B cell (primary cell): ENCODE results near the gene AFG3L2. TPM values are rescaled to one million over a fixed set of nuclear protein-coding genes. Genes with fewer than 3 reads are reported as not detected.

Experiments used
- ATAC-seq: fragments of 200-7000 bp; cut with Tn5 transposase; one replicate; pipeline ENCODE4 v1.10.0; 2021; ENCODE audit warnings: low read depth, mild to moderate bottlenecking, moderate number of reproducible peaks, moderate library complexity
- CTCF ChIA-PET: fragments of 350-600 bp; sonication (Branson Sonifier 250); formaldehyde crosslinking; loops from one replicate; lab custom pipeline; 2021; ENCODE audit warnings: antibody characterized with exemption, inconsistent platforms; lab: Charles Lee
- POLR2A ChIA-PET: fragments of 350-600 bp; sonication (Branson Sonifier 250); formaldehyde crosslinking; loops from one replicate; lab custom pipeline; 2021; ENCODE audit warnings: antibody characterized with exemption; lab: Charles Lee
- DNase-seq: peaks from one replicate; pipeline ENCODE4 v3.0.0; 2013
- H2AFZ ChIP-seq: 2 replicates; pipeline ENCODE4 v1.6.1; 2012; ENCODE audit warnings: mild to moderate bottlenecking, low read depth, low read length; ENCODE audit not compliant: insufficient read depth, poor library complexity, severe bottlenecking
- H3K27ac ChIP-seq, 2 donors: 1 replicate in 1 of 2; 2 replicates in 1 of 2; pipeline ENCODE4 v1.5.1; 2012 to 2013; ENCODE audit warnings: low read length in 2 of 2, mild to moderate bottlenecking in 2 of 2, moderate library complexity in 1 of 2
- H3K27me3 ChIP-seq, 4 experiments: fragments of 200-600 bp in 1 of 4; sonication (generic) in 1 of 4; replicated peaks in 1 of 4; 1 replicate in 2 of 4; 2 replicates in 2 of 4; pipeline versions ENCODE4 v1.6.1 to v1.7.0; 2013 to 2016; ENCODE audit warnings: low read length in 3 of 4, mild to moderate bottlenecking in 2 of 4, mixed read lengths in 1 of 4, moderate library complexity in 1 of 4; ENCODE audit not compliant: insufficient read depth in 4 of 4, control insufficient read depth in 3 of 4; ENCODE audit errors: control extremely low read depth in 1 of 4
- H3K36me3 ChIP-seq, 2 experiments: replicated peaks in 1 of 2; 1 replicate in 1 of 2; 2 replicates in 1 of 2; pipeline versions ENCODE4 v1.6.1 to v1.7.1; 2013; ENCODE audit warnings: low read length in 1 of 2; ENCODE audit not compliant: insufficient read depth in 2 of 2, control insufficient read depth in 1 of 2; ENCODE audit errors: control extremely low read depth in 1 of 2, extremely low read depth in 1 of 2
- H3K4me1 ChIP-seq, 2 donors: fragments of 200-600 bp in 1 of 2; sonication (generic) in 1 of 2; 1 replicate in 1 of 2; 2 replicates in 1 of 2; pipeline versions ENCODE4 v1.5.1 to v1.6.1; 2013 to 2017; ENCODE audit warnings: low read length in 2 of 2; ENCODE audit not compliant: control insufficient read depth in 2 of 2, insufficient read depth in 2 of 2
- H3K4me2 ChIP-seq: replicated peaks from 2 replicates; pipeline ENCODE3; 2012; ENCODE audit warnings: mild to moderate bottlenecking, low read depth, low read length; ENCODE audit not compliant: poor library complexity, severe bottlenecking
- H3K4me3 ChIP-seq, 5 experiments: fragments of 200-600 bp in 1 of 5; sonication (generic) in 1 of 5; 1 replicate in 3 of 5; 2 replicates in 2 of 5; pipeline versions ENCODE4 v1.5.1 to v1.7.0; 2011 to 2016; ENCODE audit warnings: low read length in 4 of 5, mild to moderate bottlenecking in 4 of 5, low read depth in 2 of 5, control low read depth in 1 of 5, moderate library complexity in 1 of 5; ENCODE audit not compliant: insufficient read depth in 1 of 5; ENCODE audit errors: control extremely low read depth in 1 of 5, extremely low read depth in 1 of 5
- H3K79me2 ChIP-seq: fragments of 200-600 bp; sonication (generic); one replicate; pipeline ENCODE4 v1.6.0; 2016; ENCODE audit warnings: low read length; ENCODE audit not compliant: control insufficient read depth, insufficient read depth
- H3K9ac ChIP-seq: fragments of 200-600 bp; sonication (generic); 2 replicates; pipeline ENCODE4 v1.6.1; 2017; ENCODE audit warnings: mild to moderate bottlenecking, low read length, moderate library complexity
- H3K9me3 ChIP-seq, 3 donors: one replicate each; pipeline versions ENCODE4 v1.6.1 to v1.7.1; 2013; ENCODE audit warnings: low read length in 2 of 3; ENCODE audit not compliant: control insufficient read depth in 2 of 3, insufficient read depth in 1 of 3; ENCODE audit errors: control extremely low read depth in 1 of 3
- H4K20me1 ChIP-seq: 2 replicates; pipeline ENCODE4 v1.6.0; 2012; ENCODE audit warnings: mild to moderate bottlenecking, low read length; ENCODE audit not compliant: insufficient read depth, control insufficient read depth, poor library complexity, severe bottlenecking
- H3K27ac Mint-ChIP-seq: one replicate; pipeline ENCODE4 v1.8.0; 2021; ENCODE audit warnings: mixed read lengths
- H3K27me3 Mint-ChIP-seq: one replicate; pipeline ENCODE4 v1.8.0; 2021; ENCODE audit warnings: mixed read lengths
- H3K4me1 Mint-ChIP-seq: one replicate; pipeline ENCODE4 v1.8.0; 2021; ENCODE audit warnings: mixed read lengths
- H3K4me3 Mint-ChIP-seq: one replicate; pipeline ENCODE4 v1.8.0; 2021; ENCODE audit warnings: mixed read lengths
- H3K9me3 Mint-ChIP-seq: one replicate; pipeline ENCODE4 v1.8.0; 2022; ENCODE audit warnings: mixed read lengths; ENCODE audit not compliant: insufficient read depth
- CTCF ChIP-seq: fragments of 200-600 bp; IDR thresholded peaks from one replicate; pipeline ENCODE4 v1.8.0; 2022; ENCODE audit warnings: antibody characterized with exemption, mild to moderate bottlenecking
- EZH2 ChIP-seq: IDR thresholded peaks from 2 replicates; pipeline ENCODE4 v1.6.1; 2012; ENCODE audit warnings: borderline replicate concordance, low read depth, mild to moderate bottlenecking, moderate library complexity, low read length; ENCODE audit not compliant: insufficient read depth, poor library complexity, severe bottlenecking
- WGBS: methylation state at CpG from one replicate; pipeline ENCODE4 v1.1.5; 2013; ENCODE audit warnings: missing lambda C conversion rate; ENCODE audit not compliant: insufficient coverage; 5-methylcytosine and 5-hydroxymethylcytosine counted together
- intact Hi-C: fragments of 100-400 bp; cut with micrococcal nuclease; formaldehyde crosslinking; loops from one replicate; pipeline ENCODE4 v1.10.0; 2022
- polyA plus RNA-seq: library from polyadenylated mRNA; depleted of rRNA; stranded (reverse); fragments of >200 nt; gene quantifications from 2 replicates; pipeline ENCODE4 v1.2.3, GENCODE V29; 2012
- total RNA-seq, 2 donors: library from RNA; stranded (reverse); fragments of 120-200 nt in 1 of 2; gene quantifications; 1 replicate in 1 of 2; 2 replicates in 1 of 2; pipeline versions ENCODE4 v1.2.3 to v1.2.4, GENCODE V29; 2013 to 2022

AFG3L2 gene
- total and polyA plus RNA-seq, 2 donors (not counting 1 experiment from before 2014, with no cell fraction given): 11.9 to 40.7 TPM

- H3K27me3 Mint-ChIP-seq: peaks cover 25% of the 10 kb centered on the region
- H3K9ac ChIP-seq: no peak overlapping the region
- no peak overlapping the region for H3K4me2 ChIP-seq
- DNase-seq: peak; percentile 33
- WGBS: 45% methylated on average over 7 of the region's 8 CpGs
- peaks cover 0 to 2% (median 0%) of the 10 kb centered on the region in 3 donors for H3K9me3 ChIP-seq
- ChIA-PET CTCF (interaction anchor here (0.7 to 7.6 kb wide), 8 partner anchors 13 to 550 kb away, joined by 3 to 111 read pairs (median 4); partner anchors contain the start of genes PRELID3A and SPIRE1), POLR2A (no interaction called here)
- no peaks in the 10 kb centered on the region for H3K4me1 Mint-ChIP-seq
- no peak overlapping the region for H3K4me3 Mint-ChIP-seq
- H2AFZ ChIP-seq: no peak overlapping the region
- H4K20me1 ChIP-seq: no peaks in the 10 kb centered on the region
- no peak for ATAC-seq
- intact Hi-C loops: no loop called here
- TF ChIP-seq EZH2: no peak
- TF ChIP-seq CTCF: peak; percentile 26
- H3K27ac ChIP-seq: no peak overlapping the region
- H3K79me2 ChIP-seq: no peaks in the 10 kb centered on the region
- H3K9me3 Mint-ChIP-seq: no peaks in the 10 kb centered on the region
- no peaks in the 10 kb centered on the region for H3K4me1 ChIP-seq
- H3K4me3 ChIP-seq: no peak overlapping the region
- no peaks in the 10 kb centered on the region for H3K36me3 ChIP-seq
- H3K27ac Mint-ChIP-seq: no peak overlapping the region
- H3K27me3 ChIP-seq: peaks cover 0 to 7% (median 0%) of the 10 kb centered on the region in 4 experiments
These were observed 17.4 kb upstream of the AFG3L2 start for GRCh38 chr18:12394428-12394827.

GRCh38 chr18:12393998-12394397 is 17.0 kb upstream of the AFG3L2 start:
- intact Hi-C loops: no loop called here
- TF ChIP-seq EZH2 (no peak), CTCF (no peak)
- 86% methylated on average over 6 of the region's 6 CpGs for WGBS
- ChIA-PET POLR2A (no interaction called here), CTCF (interaction anchor here (0.6 to 7.6 kb wide), 9 partner anchors 11 to 541 kb away, joined by 3 to 111 read pairs (median 5); partner anchors contain the start of genes PRELID3A and SPIRE1)
- Histone ChIP-seq H3K9me3 (peaks cover 0 to 2% (median 0%) of the 10 kb centered on the region in 3 donors), H3K9ac (no peak overlapping the region), H3K4me2 (no peak overlapping the region), H2AFZ (no peak overlapping the region), H3K27me3 (peaks cover 0 to 7% (median 0%) of the 10 kb centered on the region in 4 experiments), H3K79me2 (no peaks in the 10 kb centered on the region), H3K27ac (no peak overlapping the region), H3K4me3 (no peak overlapping the region), H3K36me3 (no peaks in the 10 kb centered on the region), H3K4me1 (no peaks in the 10 kb centered on the region), H4K20me1 (no peaks in the 10 kb centered on the region)
- H3K27ac Mint-ChIP-seq: no peak overlapping the region
- H3K9me3 Mint-ChIP-seq: no peaks in the 10 kb centered on the region
- no peaks in the 10 kb centered on the region for H3K4me1 Mint-ChIP-seq
- ATAC-seq: no peak
- DNase-seq: no peak
- peaks cover 21% of the 10 kb centered on the region for H3K27me3 Mint-ChIP-seq
- no peak overlapping the region for H3K4me3 Mint-ChIP-seq
